ENCODE data around the gene HOXB6.

Gene HOXB6

DNA sequence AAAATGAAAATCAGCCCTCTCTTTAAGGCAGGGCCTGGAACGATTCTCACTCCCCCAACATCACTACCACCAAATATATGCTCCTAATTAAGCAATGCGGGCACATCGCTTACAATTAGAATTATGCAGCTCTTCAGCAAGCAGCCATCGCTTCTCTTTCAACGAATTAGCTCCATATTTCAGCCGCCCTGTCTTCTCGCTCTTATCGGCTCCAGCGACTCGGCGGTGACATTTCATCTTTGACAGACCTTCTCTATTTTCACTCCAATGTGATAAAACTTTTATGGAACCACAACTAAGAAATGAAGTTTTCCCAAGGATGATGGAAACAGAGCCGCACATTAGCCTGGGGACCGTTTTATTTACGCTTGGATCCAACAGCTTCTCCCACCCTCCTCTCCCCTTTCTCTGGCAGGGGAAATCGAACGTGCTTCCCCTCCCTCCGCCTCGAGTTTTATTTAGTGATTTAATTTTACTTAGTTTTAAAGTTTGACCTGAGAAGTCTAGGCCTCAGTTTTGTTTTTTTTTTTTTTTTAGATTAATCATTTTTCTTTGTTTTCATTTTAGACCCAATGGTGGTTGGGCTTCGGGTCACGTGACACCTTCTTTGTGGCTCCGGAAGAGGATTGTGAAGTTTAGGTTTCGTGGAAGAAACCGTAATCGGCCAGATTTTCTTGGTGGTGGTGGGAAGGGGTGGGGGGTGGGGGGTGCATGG lies 56.8 kb downstream of the HOXB6 start (continued):
- peak; percentile 64 for TF ChIP-seq HIC1 (tag by site-specific recombination; IDR thresholded peaks at IDR 0.05)
- TF ChIP-seq MZF1 (tag by site-specific recombination; IDR thresholded peaks at IDR 0.05; ENCODE audit: borderline replicate concordance): no peak; the same call in none of the 2 replicates
- TF ChIP-seq ZNF2 (tag by site-specific recombination; IDR thresholded peaks at IDR 0.05): peak; percentile 79; the same call in 1 of the 2 replicates
- TF ChIP-seq, protein P1, sequence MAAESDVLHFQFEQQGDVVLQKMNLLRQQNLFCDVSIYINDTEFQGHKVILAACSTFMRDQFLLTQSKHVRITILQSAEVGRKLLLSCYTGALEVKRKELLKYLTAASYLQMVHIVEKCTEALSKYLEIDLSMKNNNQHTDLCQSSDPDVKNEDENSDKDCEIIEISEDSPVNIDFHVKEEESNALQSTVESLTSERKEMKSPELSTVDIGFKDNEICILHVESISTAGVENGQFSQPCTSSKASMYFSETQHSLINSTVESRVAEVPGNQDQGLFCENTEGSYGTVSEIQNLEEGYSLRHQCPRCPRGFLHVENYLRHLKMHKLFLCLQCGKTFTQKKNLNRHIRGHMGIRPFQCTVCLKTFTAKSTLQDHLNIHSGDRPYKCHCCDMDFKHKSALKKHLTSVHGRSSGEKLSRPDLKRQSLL (tag by site-specific recombination; IDR thresholded peaks at IDR 0.05): peak; percentile 97
- TF ChIP-seq ZBTB10 (tag by site-specific recombination; IDR thresholded peaks at IDR 0.05): 0 out of 2 replicates have a peak, but pooled peaks have one; percentile 12
- TF ChIP-seq ZNF311 (tag by site-specific recombination; IDR thresholded peaks at IDR 0.05; ENCODE audit: borderline replicate concordance): no peak
- TF ChIP-seq ZFP37 (tag by site-specific recombination; IDR thresholded peaks at IDR 0.05): 0 out of 2 replicates have a peak, but pooled peaks have one; percentile 65
- no peak for TF ChIP-seq SCRT1 (tag by site-specific recombination; IDR thresholded peaks at IDR 0.05; ENCODE audit: borderline replicate concordance)
- TF ChIP-seq ZNF571 (tag by site-specific recombination; IDR thresholded peaks at IDR 0.05): no peak
- TF ChIP-seq IKZF3 (tag by site-specific recombination; IDR thresholded peaks at IDR 0.05): no peak; the same call in 1 of the 2 replicates
- no peak for TF ChIP-seq SCRT2 (tag by site-specific recombination; IDR thresholded peaks at IDR 0.05)
- TF ChIP-seq KLF8 (tag by site-specific recombination; IDR thresholded peaks at IDR 0.05): no peak
- TF ChIP-seq, protein P2, sequence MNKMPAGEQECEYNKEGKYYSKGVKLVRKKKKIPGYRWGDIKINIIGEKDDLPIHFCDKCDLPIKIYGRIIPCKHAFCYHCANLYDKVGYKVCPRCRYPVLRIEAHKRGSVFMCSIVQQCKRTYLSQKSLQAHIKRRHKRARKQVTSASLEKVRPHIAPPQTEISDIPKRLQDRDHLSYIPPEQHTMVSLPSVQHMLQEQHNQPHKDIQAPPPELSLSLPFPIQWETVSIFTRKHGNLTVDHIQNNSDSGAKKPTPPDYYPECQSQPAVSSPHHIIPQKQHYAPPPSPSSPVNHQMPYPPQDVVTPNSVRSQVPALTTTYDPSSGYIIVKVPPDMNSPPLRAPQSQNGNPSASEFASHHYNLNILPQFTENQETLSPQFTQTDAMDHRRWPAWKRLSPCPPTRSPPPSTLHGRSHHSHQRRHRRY (tag by site-specific recombination; IDR thresholded peaks at IDR 0.05): no peak
- no peak for TF ChIP-seq ZFP3 (tag by site-specific recombination; IDR thresholded peaks at IDR 0.05; ENCODE audit: low read depth)
- TF ChIP-seq ZNF558 (tag by site-specific recombination; IDR thresholded peaks at IDR 0.05): no peak
- TF ChIP-seq ZNF366 (tag by site-specific recombination; conservative IDR thresholded peaks at IDR 0.05): peak; percentile 38; the same call in 1 of the 2 replicates
- no peak for TF ChIP-seq ZNF658 (tag by site-specific recombination; IDR thresholded peaks at IDR 0.05)
- TF ChIP-seq, protein P3, sequence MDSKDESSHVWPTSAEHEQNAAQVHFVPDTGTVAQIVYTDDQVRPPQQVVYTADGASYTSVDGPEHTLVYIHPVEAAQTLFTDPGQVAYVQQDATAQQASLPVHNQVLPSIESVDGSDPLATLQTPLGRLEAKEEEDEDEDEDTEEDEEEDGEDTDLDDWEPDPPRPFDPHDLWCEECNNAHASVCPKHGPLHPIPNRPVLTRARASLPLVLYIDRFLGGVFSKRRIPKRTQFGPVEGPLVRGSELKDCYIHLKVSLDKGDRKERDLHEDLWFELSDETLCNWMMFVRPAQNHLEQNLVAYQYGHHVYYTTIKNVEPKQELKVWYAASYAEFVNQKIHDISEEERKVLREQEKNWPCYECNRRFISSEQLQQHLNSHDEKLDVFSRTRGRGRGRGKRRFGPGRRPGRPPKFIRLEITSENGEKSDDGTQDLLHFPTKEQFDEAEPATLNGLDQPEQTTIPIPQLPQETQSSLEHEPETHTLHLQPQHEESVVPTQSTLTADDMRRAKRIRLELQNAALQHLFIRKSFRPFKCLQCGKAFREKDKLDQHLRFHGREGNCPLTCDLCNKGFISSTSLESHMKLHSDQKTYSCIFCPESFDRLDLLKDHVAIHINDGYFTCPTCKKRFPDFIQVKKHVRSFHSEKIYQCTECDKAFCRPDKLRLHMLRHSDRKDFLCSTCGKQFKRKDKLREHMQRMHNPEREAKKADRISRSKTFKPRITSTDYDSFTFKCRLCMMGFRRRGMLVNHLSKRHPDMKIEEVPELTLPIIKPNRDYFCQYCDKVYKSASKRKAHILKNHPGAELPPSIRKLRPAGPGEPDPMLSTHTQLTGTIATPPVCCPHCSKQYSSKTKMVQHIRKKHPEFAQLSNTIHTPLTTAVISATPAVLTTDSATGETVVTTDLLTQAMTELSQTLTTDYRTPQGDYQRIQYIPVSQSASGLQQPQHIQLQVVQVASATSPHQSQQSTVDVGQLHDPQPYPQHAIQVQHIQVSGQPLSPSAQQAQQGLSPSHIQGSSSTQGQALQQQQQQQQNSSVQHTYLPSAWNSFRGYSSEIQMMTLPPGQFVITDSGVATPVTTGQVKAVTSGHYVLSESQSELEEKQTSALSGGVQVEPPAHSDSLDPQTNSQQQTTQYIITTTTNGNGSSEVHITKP (tag by site-specific recombination; IDR thresholded peaks at IDR 0.05): no peak
- 0 out of 2 replicates have a peak, but pooled peaks have one; percentile 28 for TF ChIP-seq YY1 (tag by site-specific recombination; IDR thresholded peaks at IDR 0.05)
- 0 out of 2 replicates have a peak, but pooled peaks have one; percentile 16 for TF ChIP-seq ZBTB21 (tag by site-specific recombination; IDR thresholded peaks at IDR 0.05)
- TF ChIP-seq ZNF548 (tag by site-specific recombination; IDR thresholded peaks at IDR 0.05): no peak
- TF ChIP-seq ZEB2 (tag by site-specific recombination; IDR thresholded peaks at IDR 0.05): 0 out of 2 replicates have a peak, but pooled peaks have one; percentile 71
- no peak for TF ChIP-seq ZNF398 (tag by site-specific recombination; IDR thresholded peaks at IDR 0.05)
- TF ChIP-seq ZSCAN16 (tag by site-specific recombination; IDR thresholded peaks at IDR 0.05): 0 out of 2 replicates have a peak, but pooled peaks have one; percentile 37
- TF ChIP-seq ZNF48 (tag by site-specific recombination; IDR thresholded peaks at IDR 0.05): no peak
- TF ChIP-seq SALL2 (tag by site-specific recombination; IDR thresholded peaks at IDR 0.05; ENCODE audit: borderline replicate concordance): no peak
- peak; percentile 83 for TF ChIP-seq ZNF341 (tag by site-specific recombination; IDR thresholded peaks at IDR 0.05; ENCODE audit: low read depth)
